GM19043 (cell line): Measurements from ENCODE around the gene SLC7A14.
A peak's percentile ranks its signal among the peaks of the same experiment; 100 is the strongest.

ENCODE experiments used
- ATAC-seq: cut with Tn5 transposase; IDR thresholded peaks from one replicate; pipeline ENCODE4 v1.9.1; 2021; ENCODE audit warnings: low read depth; ENCODE audit not compliant: unreplicated experiment

The SLC7A14 gene

DNA sequence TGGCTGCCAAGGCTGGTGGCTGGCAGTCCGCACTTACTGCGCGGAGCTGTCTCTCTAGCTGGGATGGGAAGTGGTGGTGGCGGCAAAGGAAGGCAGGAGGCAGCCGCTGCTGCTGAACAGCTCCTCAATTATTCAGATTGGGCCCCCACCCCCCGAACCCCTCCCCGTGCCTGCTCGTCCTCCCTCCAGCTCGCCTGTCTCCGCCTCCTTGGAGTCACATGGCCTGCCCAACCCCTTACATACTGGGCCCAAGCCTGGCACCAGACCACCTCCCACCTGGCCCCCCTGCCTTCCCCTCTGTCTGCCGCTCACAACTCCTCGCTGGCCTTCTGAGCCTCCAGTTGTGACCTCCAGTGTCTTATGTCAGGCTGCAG lies at the start of gene SLC7A14:
SLC7A14 (minus strand) TSS at position 139 of the 374 bp plus-strand sequence. CDS start 59,139 bp downstream, outside the sequence.
- ATAC-seq: no peak

DNA sequence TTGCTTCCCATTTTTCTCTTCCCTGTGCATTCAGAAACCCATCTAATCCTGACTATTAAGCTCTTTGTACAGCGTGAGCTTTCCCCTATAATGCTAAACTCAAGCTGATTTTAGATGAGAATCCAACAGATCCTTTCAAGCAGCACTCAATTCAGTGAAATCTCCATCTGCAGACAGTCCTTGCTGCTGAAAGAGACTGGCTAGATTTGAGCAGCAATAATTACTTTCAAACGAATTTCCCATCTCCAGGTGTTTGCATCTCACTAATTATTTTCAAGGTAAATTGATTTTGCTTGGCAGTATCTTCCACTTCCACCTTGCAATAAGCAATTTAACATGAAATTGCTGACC lies 49.5 kb upstream of the SLC7A14 start:
- no peak for ATAC-seq

DNA sequence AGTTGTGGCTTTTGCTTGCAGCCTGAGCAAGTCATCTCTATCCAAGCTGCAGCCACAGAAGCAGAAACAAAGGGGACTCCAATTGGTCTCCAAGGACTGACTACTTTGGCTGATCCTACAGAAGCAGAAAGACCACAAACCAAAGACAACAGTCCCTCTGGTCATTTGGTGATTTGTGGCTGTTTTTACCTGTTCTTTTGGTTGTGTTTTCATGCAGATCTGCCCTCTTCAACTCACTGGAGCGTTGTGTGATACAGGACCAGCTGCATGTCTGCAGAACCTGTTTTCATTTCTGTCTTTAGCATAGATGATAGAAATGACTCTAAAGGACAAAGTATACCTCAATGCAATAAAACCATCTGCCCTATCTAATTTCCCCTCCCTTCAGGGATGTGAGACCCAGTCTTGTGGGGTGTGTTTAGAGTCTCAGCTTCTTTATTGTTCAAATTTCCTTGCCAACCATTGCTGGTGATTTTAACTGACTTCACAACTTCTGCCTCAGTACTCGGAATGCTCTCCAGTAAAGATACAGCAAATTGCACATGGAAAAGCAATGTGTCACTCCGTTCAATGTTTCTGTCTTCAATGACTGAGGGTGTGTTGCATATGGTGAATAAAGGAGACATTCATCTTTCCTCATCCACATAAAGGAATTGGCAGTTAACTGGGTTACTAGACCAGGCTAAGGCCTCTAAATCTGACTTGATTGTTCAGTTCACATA lies 48.9 kb upstream of the SLC7A14 start:
- peak; percentile 52 for ATAC-seq

DNA sequence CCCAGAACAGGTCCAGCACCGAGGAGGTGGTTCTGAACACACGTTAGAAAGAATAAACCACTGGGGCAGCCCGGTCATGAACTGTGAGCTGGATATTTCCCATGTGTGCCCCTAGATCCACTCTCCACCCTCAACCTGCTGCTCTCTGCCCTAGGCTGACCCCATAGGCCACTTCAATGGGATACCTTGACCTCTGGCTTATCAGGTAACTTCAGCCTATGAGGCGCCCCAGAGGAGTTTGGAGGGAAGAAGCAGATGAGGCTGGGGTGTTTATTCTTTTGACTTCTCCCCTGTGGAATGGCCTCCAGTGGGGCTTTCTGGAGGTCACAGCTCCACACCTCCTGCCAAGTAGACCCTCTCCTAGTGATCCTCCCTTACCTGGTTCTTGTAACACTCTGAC lies 47.7 kb upstream of the SLC7A14 start:
- no peak for ATAC-seq

DNA sequence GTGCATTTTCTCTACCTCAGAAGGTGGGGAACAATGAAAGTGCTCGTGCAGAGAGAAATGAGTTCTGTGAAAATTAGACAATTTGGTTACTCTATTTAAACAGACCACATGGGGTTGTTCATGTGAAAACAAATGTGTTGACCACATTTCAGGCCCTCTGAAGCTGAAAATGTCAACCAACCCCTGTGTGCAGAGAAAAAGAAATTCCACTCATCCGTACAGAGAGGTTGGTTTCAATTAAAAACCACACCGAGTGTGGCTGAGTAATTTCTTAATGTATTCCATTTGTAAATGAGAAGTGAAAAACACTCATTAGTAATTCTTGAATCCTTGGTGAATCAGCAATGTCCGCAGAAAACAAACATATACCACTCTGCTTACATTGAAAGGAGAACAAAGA lies 46.9 kb upstream of the SLC7A14 start:
- peak; percentile 84 for ATAC-seq

DNA sequence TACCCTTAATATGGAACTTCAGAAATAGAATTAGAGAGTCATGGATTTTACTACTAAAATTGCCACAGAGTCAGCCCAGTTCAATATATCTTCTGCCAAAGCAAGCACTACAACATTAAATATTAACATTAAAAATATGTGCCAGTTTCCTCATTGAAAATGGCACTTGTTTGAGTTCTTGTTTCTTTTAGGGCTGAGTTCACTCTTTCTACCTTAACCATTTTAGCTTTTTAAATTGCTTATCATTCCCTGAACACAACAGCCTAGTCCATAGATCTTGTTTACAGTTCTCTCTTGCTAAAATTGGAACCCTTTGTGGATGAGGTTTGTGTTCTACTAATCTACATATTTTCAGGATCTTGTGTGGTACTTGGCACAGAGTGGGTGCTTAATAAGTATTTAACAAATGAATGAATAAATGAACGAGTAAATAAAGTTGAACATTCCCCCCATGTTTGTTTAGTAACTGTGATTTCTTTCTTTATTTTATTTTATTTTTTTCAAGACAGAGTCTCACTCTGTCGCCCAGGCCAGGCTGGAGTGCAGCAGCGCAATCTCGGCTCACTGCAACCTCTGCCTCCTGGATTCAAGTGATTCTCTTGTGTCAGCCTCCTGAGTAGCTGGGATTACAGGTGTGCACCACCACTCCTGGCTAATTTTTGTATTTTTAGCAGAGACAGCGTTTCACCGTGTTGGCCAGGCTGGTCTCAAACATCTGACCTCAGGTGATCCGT lies 46.0 kb upstream of the SLC7A14 start:
- ATAC-seq: no peak

DNA sequence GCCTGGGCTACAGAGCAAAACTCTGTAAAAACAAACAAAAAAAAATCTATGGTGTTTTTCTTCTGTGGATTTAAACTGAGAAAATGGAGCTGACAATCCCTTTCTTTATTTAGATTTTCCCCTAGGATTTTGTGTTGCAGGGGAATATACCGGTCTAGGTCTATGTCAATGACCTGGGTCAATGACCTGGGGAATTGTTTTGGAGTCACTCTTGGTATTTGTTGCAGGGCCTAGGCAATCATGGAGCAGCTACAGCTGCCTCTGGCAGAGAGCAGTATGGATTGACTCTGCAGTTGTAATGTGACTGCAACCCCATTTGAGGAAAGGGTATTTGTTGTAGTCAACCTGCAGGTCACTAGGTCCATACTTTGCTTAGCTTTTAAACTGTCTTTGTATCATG lies 37.6 kb upstream of the SLC7A14 start:
- ATAC-seq: no peak

DNA sequence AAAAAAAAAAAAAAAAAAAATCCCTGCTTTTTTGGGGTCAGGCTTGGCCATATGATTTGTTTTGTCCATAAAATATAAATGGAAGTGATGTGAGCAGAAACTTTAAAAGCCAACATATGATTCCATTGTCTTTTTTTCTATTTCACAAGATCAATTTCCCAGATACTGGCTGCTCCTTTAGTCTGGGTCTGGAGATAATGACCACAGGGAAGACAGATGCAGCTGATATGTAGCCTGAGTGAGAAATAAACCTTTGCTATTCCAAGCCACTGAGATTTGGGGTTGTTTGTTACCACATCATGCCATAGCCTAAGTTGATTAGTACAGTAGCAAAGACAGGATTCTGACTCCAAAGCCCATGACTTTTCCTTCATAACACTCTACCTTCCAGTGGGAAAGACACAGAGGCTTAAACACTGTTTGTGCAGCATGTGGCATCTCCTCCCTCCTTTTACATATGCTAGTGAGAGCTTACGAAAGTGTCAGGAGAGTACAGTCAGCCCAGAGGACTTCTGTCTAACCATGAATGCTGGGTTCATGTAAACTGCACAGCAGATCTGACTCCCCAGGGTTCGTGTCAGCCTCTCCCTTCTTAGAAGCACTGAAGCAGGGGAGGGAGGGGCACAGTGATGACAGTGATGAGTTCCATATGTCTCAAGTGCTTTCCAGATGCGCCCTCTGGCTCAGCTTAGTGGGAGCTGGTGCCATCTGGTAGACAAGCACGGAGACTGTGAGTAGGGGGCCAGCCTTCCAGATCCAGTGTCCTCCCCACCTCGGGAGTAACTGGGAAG lies 36.7 kb upstream of the SLC7A14 start:
- no peak for ATAC-seq

DNA sequence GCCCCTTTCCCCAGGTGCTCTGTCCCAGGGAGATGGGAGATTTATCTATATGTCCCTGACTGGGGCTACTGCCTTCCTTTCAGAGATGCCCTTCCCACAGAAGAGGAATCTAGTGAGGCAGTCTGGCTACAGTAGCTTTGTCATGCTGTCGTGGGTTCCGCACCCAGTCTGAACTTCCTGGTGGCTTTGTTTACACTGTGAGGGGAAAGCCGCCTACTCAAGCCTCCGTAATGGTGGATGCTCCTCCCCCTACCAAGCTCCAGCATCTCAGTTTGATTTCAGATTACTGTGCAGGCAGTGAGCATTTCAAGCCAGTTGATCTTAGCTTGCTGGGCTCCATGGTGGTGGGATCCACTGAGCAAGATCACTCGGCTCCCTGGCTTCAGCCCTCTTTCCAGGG lies 35.4 kb upstream of the SLC7A14 start:
- ATAC-seq: no peak

DNA sequence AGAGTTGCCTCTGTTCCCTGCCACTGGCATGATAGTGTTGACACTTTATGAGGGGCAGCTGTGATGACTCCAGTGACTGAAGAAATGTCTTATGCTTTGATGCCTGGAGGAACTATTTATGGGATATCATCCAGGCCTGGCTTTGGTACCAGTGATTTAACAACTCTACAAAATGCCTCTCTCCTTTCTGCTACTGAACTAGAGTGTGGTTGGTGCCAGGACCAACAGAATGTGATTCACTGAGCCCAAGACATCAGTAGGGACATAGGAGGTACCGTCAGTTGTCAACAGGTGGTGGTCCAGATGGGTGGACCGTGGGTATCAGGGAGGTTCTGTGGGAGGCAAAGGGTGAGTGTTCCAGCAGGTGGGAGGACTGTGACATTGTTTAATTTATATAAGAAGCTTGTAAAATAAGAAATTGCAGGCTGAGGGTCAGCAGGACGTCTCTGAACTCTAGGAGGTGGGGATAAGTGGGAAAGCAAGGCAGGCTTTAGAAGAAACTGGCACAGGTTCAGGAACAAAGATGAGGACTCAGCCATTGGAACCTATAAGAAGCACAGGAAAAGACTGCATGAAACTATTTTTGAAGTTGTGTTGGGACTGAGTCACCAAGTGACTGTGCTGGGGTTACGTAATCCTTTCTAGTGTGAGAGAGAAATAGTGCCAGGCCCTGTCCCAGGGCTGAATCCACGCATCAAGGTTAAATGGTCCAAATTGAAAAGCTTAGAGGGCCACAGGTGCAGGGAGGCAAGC lies 28.5 kb upstream of the SLC7A14 start:
- ATAC-seq: no peak

DNA sequence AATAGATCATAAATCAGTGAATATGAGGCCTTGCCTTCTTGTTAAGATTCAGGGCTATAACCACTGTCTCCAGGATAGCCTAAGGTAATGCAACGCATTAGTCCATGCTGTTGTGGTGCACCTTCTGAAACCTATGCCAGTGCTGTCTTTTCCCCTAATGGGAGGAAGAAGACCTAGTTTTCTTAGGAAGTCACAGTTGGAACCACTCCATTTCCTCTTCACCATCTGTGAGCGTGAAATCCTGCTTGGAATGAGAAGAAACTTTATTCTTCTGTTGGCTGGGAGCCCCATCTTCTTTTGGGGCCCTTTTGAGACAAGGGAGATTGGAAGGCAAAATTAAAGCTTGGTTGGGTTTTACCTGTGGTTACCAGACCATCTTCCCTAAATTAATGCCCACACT lies 25.9 kb upstream of the SLC7A14 start:
- no peak for ATAC-seq

DNA sequence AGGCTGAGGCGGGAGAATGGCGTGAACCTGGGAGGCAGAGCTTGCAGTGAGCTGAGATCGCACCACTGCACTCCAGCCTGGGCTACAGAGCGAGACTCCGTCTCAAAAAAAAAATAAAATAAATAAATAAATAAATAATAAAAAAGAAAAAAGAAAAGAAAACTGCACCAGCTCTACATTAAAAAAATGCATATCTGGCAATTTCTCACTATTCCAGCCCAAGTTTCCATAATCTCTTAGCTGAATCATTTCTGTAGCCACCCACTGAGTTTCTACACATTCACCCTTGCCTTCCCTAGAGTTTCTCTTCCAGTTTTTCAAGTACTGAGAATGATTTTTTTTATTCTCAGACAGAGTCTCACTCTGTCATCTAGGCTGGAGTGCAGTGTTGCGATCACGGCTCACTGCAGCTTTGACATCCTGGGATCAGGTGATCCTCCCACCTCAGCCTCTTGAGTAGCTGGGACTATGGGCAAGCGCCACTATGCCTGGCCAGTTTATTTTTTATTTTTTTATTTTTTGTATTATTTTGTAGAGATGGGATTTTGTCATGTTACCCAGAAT lies 24.5 kb upstream of the SLC7A14 start:
- ATAC-seq: no peak

DNA sequence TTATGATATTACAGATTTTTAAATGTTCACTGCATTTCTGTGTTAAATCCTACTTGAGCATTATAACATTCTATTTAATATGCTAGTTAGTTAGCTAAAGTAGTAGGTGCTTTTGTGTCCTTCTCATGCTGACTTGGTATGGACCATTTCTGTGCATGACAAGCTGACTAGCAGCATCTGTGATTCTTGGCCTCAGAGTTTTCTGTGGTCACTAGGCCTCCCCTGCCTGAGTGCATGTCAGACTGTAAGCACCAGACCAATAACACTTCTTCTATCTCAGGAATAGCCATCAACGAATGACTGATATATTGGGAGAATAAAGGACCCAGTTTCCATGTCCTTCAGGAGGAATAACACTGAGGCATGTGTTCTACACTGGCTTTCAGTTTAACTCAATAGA lies 22.6 kb upstream of the SLC7A14 start:
- no peak for ATAC-seq

DNA sequence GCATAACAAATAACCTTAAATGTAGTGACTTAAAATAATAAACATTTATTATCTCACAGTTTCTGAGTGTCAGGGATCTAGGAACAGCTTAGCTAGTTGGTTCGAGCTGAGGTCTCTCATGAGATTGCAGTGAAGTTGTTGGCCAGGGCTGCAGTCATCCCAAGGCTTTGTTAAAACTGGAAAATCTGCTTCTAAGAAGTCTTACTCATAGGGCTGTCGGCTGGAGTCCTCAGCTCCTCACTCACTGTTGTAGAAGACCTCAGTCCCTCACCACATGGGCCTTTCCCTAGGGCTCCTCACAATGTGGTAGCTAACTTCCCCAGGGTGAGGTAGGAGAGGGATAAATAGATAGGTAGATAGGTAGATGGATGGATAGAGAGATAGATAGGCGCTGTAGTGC lies 20.8 kb upstream of the SLC7A14 start:
- ATAC-seq: no peak

DNA sequence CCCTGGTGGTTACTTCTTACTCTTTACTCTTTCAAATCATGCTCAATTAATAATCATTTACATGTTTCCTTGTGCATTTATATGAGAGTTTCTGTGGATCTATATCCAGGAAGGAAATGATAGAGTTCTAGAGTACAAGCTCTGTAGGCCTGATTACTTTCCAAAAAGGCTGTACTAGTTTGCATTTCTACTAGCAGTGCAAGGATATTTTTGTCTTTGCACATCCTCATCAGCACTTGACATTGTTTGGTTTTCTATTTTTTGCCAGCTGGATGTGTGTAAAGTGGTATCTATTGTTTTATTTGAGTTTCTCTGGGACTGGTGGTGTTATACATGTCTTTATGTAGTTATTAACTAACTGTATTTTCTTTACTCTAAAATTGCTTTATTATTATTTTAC lies 19.6 kb upstream of the SLC7A14 start:
- ATAC-seq: no peak

DNA sequence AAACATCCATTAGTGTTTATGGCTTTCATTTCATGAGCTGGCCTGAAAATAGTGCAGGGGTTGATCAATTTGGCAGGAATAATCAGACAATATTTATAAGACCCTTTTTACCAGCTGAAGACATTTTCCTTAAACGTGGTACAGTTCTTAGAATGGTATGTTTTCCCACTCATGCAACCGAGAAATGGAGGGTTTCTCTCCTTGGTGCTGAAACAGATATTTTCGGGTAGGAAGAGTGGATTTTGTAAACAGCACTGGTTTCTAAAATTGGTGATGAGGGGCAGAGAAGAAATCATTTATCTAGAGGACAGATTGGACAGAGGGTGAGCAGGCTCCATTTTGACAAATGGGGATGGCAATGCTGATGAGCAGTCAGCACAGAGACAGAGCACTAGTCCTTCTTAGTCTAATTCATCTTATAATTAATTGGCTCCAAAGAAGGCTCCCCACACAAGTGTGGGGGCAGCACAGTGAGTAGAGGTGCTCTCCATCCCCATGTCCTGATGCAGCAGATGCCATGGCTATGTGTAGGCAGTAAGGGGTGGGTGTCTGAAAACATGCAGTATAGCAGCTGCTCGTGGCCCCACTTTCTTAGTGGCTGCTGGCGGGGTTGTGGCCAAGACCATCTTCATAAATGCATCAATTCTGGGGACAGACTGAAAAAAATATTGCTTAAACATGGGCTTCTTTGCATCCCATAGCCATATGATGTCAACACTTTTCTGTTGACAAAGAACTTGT lies 18.1 kb upstream of the SLC7A14 start:
- ATAC-seq: no peak

DNA sequence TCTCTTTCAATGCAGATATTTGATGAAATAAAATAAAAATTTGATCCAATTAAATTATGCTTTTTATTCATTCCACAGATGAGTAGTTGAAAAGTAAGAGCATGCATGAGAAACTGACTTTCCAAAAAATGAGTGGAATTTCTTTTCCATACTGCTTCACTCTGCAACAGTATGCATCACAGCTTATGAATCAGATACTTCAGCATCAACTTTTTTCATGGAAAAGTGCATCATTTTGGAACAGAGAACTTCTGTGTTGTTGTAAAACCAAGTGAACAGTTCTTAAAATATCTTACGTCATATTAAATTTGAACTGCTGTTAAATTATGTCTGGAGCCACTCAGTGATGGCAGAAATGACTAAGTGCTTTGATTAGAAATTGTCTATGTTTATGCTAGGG lies 16.7 kb upstream of the SLC7A14 start:
- ATAC-seq: no peak

DNA sequence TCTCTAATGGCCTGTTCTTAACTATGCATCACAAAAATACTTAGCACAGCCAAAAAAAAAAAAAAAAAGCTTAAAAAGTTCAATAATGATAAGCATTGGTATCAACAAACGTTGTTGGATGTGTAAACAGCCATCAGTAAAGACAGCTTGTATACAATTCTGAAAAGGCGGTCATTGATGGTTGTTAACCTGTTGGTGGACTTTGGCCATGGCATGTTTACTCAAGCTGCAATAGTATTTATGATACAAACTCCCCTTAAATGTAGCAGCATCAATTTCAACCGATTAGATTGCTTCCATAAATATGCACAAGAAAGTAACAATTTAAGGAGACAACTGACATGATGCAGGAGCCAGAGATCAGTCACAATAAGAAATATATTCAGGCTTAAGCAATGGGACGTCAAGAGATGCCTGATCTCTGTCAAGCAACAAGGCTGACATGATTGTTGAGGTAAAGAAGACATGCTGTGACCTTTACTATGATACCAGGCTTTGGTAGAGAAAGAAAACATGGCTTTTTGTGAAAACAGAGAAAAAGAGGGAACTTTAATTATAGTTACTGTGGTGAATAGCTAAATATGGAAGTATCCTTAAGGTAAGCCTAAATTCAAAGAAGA lies 14.2 kb upstream of the SLC7A14 start:
- ATAC-seq: no peak

DNA sequence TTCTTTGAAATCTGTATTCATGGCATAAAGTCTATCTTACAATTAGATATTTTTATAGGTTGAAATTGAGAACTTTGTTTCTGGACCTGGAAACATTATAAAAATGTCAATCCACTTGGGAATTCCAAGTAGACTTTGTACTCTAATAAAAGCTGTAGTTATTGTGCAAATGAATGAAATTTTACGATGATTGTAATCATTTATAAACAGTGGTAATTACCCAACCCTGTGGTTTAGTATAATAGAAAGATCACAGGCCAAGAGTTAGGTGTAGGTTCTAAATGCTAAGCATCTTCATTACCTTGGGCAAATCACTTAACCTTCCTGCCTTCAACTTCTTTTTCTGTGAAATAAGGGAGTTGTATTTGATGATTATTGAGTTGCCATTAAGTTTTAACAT lies 13.2 kb upstream of the SLC7A14 start:
- ATAC-seq: no peak
